ENCODE results near the gene UBE2F. TPM values are rescaled to one million over a fixed set of nuclear protein-coding genes. Genes with fewer than 3 reads are reported as not detected.
"Not testable (repeated sequence)": the region's sequence is repeated elsewhere in the genome, so short reads cannot be mapped to it uniquely, and the experiment has no call there.

Gene UBE2F
- total RNA-seq, 1 experiment from 2014 or later: 35.7 TPM

DNA sequence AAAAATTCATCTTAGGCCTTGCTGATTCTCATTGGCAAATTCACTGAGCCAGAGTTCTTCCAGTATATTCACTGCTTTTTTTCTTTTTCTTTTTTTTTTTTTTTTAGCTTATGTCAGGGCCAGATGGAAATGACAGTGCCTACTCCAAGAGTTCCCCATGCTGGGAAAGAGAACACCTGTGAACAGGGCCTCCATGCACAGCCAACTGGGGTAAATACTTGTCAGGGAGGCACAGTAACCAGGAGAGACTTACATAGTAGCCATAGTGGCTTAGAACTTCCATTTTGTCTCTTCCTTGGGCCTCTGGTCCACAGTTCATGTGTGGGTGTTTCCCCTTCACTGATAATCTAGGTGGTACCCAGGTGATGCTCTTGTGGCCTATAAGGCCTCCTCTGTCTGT is 78.8 kb downstream of the UBE2F start:
- no peak for DNase-seq (ENCODE audit: low spot score)

- no peak for DNase-seq (ENCODE audit: low spot score)
Observed at GRCh38 chr2:238046725-238047270, 80.0 kb downstream of the UBE2F start.

DNA sequence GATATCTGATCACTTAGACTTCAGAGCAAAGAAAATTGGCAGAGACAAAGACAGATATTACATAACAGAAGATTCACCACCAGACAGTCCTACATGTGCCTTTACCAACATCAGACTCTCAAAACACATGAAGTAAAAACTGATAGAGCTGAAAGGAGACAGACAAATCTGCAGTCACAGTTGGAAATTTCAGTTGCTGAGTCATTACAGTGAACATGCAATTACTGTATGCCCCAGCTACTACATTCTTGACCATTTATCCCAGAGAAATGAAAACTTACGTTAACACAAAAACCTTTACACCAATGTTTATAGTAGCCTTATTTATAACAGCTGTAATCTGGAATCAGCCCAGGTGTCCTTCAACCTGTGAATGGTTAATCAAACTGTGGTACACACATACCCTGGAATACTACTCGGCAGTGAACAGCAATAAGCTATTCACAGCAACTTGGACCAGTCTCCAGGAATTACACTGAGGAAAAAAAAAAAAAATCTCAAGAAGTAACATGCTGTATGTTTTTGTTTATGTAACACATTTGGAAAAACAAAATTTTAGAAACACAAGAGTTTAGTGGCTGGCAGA is 86.5 kb downstream of the UBE2F start:
- no peak for DNase-seq (ENCODE audit: low spot score)

DNA sequence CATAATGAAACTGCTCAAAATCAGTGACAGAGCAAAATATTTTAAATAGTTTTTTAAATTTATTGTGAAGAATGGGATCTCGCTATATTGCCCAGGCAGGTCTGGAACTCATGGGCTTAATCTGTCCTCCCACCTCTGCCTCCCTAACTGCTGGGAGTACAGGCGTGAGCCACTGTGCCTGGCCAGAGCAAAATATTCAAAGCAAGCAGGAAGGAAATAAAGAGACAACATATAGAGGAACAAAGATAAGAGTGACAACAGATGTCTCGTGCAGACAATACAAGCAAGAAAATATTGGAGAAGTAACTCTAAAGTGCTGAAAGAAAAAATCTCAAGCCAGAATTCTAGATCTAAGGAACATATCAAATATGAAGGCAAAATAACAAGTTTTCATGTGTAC is 89.0 kb downstream of the UBE2F start:
- DNase-seq (ENCODE audit: low spot score): no peak

DNA sequence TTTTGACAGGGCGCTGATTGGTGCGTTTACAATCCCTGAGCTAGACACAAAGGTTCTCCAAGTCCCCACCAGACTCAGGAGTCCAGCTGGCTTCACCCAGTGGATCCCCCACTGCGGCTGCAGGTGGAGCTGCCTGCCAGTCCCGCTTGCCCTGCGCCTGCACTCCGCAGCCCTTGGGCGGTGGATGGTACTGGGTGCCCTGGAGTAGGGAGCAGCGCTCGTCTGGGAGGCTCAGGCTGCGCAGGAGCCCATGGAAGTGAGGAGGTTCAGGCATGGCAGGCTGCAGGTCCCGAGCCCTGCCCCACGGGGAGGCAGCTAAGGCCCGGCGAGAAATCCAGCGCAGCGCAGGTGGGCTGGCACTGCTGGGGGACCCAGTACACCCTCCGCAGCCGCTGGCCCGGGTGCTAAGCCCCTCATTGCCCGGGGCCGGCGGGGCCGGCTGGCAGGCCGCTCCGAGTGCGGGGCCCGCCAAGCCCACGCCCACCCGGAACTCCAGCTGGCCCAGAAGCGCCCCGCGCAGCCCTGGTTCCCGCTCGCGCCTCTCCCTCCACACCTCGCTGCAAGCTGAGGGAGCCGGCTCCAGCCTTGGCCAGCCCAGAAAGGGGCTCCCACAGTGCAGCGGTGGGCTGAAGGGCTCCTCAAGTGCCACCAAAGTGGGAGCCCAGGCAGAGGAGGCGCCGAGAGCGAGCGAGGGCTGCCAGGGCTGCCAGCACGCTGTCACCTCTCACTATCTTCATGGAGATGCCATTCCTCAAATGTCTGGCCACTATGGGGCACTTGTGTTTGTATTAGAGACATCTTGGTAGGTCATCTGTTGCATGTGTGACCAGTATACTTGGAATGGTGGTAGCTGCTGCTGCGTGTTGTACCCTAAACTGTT is 91.1 kb downstream of the UBE2F start:
- not testable (repeated sequence) for DNase-seq (ENCODE audit: low spot score)

- no peak for DNase-seq (ENCODE audit: low spot score)
Observed at GRCh38 chr2:238059505-238059904, 92.7 kb downstream of the UBE2F start.

DNA sequence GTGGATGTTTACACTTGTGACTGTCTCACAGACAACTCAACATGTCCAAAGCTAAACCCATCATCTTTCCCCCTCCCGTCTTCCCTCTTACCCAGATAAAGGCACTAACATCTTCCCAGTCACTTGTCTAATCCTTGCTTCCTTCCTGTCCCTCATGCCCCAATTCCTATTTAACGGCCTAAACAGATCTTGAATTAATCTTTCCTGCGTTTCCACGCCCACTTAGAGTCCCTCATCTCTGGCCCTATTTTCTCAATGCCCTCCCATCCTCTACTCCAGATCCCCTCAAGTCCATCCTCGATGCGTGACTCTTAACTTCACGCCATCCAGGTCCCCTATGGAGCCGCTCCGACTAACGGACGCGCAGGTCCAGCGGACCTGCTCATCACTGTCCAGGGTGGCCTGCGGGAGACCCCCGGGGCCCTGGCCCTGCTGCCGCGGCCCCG is 93.3 kb downstream of the UBE2F start:
- DNase-seq (ENCODE audit: low spot score): peak; percentile 36

- DNase-seq (ENCODE audit: low spot score): peak; percentile 97
Observed at GRCh38 chr2:238060542-238061314, 93.9 kb downstream of the UBE2F start, which contains the start of gene SCLY. TSS of gene SCLY (plus strand) at chr2:238061001. CDS start at chr2:238061055, 54 bp downstream.

GRCh38 chr2:238061315-238062202 is 94.7 kb downstream of the UBE2F start:
- peak; percentile 63 for DNase-seq (ENCODE audit: low spot score)

- no peak for DNase-seq (ENCODE audit: low spot score)
Observed at GRCh38 chr2:238063414-238064189, 96.8 kb downstream of the UBE2F start.

DNA sequence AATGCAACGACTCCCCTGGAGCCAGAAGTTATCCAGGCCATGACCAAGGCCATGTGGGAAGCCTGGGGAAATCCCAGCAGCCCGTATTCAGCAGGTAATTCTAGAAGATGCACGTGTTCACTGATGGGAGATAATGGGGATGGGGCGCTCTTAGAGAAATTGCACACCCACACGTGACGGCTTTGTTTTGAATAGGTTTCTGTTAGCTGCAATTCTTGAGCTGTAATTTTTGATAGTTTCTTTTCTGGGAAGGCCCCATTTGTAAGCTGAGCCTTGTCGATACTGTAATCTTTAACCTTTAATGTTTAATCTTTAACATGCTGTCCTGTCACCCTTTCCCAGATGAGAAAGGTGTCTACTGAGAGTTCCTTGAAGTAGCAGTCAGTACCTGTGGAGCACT is 97.6 kb downstream of the UBE2F start:
- no peak for DNase-seq (ENCODE audit: low spot score)

- no peak for DNase-seq (ENCODE audit: low spot score)
Observed at GRCh38 chr2:238065071-238065846, 98.4 kb downstream of the UBE2F start.

DNA sequence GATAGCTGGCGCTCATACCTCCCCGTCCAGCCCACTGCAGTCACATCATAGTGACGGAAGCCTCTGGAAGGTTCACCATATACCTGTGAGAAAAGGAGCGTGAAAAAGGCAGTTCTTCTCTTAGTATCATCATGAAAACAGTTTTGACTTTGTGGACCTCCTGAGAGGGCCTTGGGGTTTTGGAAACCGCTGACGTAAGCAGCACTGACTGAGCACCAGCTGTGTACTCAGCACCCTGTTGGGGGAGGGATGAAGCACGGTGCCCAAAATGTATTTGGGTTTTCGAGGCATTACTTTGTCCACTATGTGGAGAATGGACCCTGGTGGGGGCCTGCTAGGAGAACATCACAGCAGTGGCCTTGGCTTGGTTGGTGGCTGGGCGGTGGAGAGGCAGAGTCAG is 99.4 kb downstream of the UBE2F start:
- DNase-seq (ENCODE audit: low spot score): no peak

GRCh38 chr2:238066718-238067117 is 99.9 kb downstream of the UBE2F start:
- not testable (repeated sequence) for DNase-seq (ENCODE audit: low spot score)

- DNase-seq (ENCODE audit: low spot score): no peak
Observed at GRCh38 chr2:238067939-238068338, 101.1 kb downstream of the UBE2F start.

GRCh38 chr2:238069021-238069709 is 102.4 kb downstream of the UBE2F start:
- no peak for DNase-seq (ENCODE audit: low spot score)

DNA sequence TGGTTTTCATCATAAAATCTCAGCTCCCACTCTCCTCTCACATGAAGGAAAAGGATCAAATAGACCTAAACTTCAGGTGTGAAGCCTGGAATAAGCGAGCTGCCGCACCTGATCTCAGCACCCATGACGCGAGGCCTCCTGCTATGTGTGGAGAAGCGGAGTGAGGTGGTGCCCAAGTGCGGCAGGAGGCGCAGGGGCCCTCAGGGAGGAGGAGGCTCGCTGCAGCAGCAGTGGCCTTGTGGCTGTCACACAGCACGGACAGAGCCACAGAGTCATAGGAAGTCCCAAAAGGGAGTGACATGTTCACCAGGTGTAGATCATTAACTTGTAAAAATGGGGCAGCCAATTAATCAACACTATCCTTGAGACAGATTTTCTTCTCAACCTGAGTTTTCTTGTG is 103.1 kb downstream of the UBE2F start:
- no peak for DNase-seq (ENCODE audit: low spot score)

- DNase-seq (ENCODE audit: low spot score): no peak
Observed at GRCh38 chr2:238075397-238075796, 108.6 kb downstream of the UBE2F start.

DNA sequence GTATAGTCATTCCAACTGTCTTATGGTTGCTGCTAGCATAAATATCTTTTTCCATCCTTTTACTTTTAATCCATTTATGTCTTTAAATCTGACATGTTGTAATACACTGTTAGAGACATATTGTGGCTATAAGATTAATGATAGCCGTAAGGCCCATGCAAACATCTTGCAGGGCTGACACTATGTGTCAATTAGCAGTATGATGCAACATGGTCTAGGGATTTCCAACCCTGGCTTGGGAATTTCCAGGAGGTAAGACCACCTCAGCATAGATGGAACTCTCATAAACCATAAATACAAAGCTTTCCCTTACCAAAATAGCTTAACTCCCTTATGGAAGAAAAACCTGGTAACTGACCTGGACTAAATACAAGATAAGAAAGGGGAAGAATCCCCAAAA is 110.5 kb downstream of the UBE2F start:
- DNase-seq (ENCODE audit: low spot score): no peak

Measured in HT-29 (cell line).